DOHH2 (cell line): ENCODE results near the gene TRIM34.

Experiments used
- H3F3A ChIP-seq: fragments of 200-600 bp; sonication (generic), shearing (Covaris generic); 2 replicates; pipeline ENCODE4 v1.6.0; 2016; ENCODE audit warnings: antibody characterized with exemption, mild to moderate bottlenecking; ENCODE audit not compliant: control insufficient read depth, insufficient read depth
- H3K27ac ChIP-seq: fragments of 200-600 bp; sonication (generic); 2 replicates; pipeline ENCODE4 v1.5.1; 2014; ENCODE audit warnings: low read depth, mild to moderate bottlenecking, low read length, moderate library complexity
- H3K27me3 ChIP-seq: fragments of 200-600 bp; sonication (generic); 2 replicates; pipeline ENCODE4 v1.6.1; 2014; ENCODE audit warnings: mild to moderate bottlenecking, low read length, mixed read lengths; ENCODE audit not compliant: control insufficient read depth
- H3K36me3 ChIP-seq: fragments of 200-600 bp; sonication (generic); 2 replicates; pipeline ENCODE4 v1.6.1; 2014; ENCODE audit warnings: mild to moderate bottlenecking, low read length, moderate library complexity, mixed read lengths; ENCODE audit not compliant: control insufficient read depth
- H3K4me1 ChIP-seq: fragments of 200-600 bp; sonication (generic); 2 replicates; pipeline ENCODE4 v1.6.1; 2014; ENCODE audit warnings: mild to moderate bottlenecking, low read length, mixed read lengths; ENCODE audit not compliant: control insufficient read depth
- H3K4me2 ChIP-seq: fragments of 200-600 bp; sonication (generic); 2 replicates; pipeline ENCODE4 v1.6.0; 2014; ENCODE audit warnings: mild to moderate bottlenecking, low read length, moderate library complexity
- H3K4me3 ChIP-seq: fragments of 200-600 bp; sonication (generic); 2 replicates; pipeline ENCODE4 v1.5.1; 2014; ENCODE audit warnings: mild to moderate bottlenecking, low read length, mixed read lengths
- H3K79me2 ChIP-seq: fragments of 200-600 bp; sonication (generic); 2 replicates; pipeline ENCODE4 v1.6.1; 2014; ENCODE audit warnings: mild to moderate bottlenecking, low read length, mixed read lengths; ENCODE audit not compliant: control insufficient read depth
- H3K9me2 ChIP-seq: fragments of 200-600 bp; sonication (generic); replicated peaks from 2 replicates; pipeline ENCODE4 v1.6.1; 2014; ENCODE audit warnings: mild to moderate bottlenecking, low read length, mixed read lengths; ENCODE audit not compliant: control insufficient read depth
- H3K9me3 ChIP-seq: fragments of 200-600 bp; sonication (generic); 2 replicates; pipeline ENCODE4 v1.6.1; 2014; ENCODE audit warnings: antibody characterized with exemption, low read length, mixed read lengths; ENCODE audit not compliant: control insufficient read depth, insufficient read depth
- H4K20me1 ChIP-seq: fragments of 200-600 bp; sonication (generic); 2 replicates; pipeline ENCODE4 v1.6.0; 2014; ENCODE audit warnings: low read depth, mild to moderate bottlenecking, antibody characterized with exemption, low read length, moderate library complexity; ENCODE audit not compliant: control insufficient read depth, insufficient read depth
- EZH2phosphoT487 ChIP-seq: fragments of 200-600 bp; sonication (generic); IDR thresholded peaks from 2 replicates; pipeline ENCODE4 v1.6.1; 2017; ENCODE audit warnings: borderline replicate concordance, mild to moderate bottlenecking, antibody characterized with exemption, low read length, moderate library complexity, mixed read lengths
- TF ChIP-seq, protein P1 (sequence below): fragments of 200-600 bp; sonication (generic); IDR thresholded peaks from one replicate; pipeline ENCODE4 v1.5.1; 2014; ENCODE audit warnings: antibody characterized with exemption, mild to moderate bottlenecking, low read depth, low read length; ENCODE audit not compliant: poor library complexity, severe bottlenecking

TRIM34 gene

DNA sequence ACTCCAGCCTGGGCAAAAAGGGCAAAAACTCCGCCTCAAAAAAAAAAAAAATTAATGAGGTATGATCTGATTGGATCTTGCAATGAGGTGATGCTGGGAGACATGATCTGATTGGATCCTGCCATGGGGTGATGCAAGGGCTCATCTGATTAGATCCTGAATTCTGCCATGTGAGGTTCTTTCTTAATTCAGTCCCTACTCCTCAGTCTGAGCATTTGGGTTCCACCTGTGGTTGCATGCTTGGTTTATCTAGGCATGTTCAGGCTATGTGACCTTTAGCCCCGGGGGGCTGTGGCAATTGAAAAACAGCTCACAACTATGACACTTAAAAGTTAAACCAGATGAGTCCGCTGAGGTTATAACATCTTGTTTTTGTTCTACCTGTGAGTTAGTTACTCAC lies 33.2 kb upstream of the TRIM34 start:
- Histone ChIP-seq H3F3A (no peaks in the 10 kb centered on the region), H3K9me2 (no peaks in the 10 kb centered on the region), H3K4me1 (0 out of 2 replicates have a peak, but pooled peaks cover 2% of the 10 kb centered on the region), H3K36me3 (no peaks in the 10 kb centered on the region), H3K4me3 (no peak overlapping the region), H3K27me3 (no peaks in the 10 kb centered on the region), H3K27ac (no peak overlapping the region), H3K79me2 (no peaks in the 10 kb centered on the region), H3K4me2 (no peak overlapping the region), H3K9me3 (no peaks in the 10 kb centered on the region), H4K20me1 (no peaks in the 10 kb centered on the region)
- no peak for TF ChIP-seq EZH2phosphoT487
- TF ChIP-seq, protein P1, sequence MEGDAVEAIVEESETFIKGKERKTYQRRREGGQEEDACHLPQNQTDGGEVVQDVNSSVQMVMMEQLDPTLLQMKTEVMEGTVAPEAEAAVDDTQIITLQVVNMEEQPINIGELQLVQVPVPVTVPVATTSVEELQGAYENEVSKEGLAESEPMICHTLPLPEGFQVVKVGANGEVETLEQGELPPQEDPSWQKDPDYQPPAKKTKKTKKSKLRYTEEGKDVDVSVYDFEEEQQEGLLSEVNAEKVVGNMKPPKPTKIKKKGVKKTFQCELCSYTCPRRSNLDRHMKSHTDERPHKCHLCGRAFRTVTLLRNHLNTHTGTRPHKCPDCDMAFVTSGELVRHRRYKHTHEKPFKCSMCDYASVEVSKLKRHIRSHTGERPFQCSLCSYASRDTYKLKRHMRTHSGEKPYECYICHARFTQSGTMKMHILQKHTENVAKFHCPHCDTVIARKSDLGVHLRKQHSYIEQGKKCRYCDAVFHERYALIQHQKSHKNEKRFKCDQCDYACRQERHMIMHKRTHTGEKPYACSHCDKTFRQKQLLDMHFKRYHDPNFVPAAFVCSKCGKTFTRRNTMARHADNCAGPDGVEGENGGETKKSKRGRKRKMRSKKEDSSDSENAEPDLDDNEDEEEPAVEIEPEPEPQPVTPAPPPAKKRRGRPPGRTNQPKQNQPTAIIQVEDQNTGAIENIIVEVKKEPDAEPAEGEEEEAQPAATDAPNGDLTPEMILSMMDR, result no peak

DNA sequence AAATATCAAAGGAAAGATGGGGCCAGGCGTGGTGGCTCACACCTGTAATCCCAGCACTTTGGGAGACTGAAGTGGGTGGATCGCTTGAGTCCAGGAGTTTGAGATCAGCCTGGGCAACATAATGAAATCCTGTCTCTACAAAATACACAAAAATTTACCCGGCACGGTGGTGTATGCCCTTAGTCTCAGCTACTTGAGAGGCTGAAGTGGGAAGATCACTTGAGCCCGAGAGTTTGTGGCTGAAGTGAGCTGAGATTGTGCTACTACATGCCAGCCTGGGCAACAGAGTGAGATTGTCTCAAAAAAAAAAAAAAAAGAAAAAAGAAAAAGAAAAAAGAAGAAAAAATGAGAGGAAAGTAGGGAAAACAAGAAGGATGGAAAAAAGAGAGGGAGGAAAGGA lies 32.2 kb upstream of the TRIM34 start:
- Histone ChIP-seq H3K9me2 (no peaks in the 10 kb centered on the region), H4K20me1 (no peaks in the 10 kb centered on the region), H3K4me2 (no peak overlapping the region), H3F3A (no peaks in the 10 kb centered on the region), H3K27me3 (no peaks in the 10 kb centered on the region), H3K27ac (no peak overlapping the region), H3K79me2 (no peaks in the 10 kb centered on the region), H3K9me3 (no peaks in the 10 kb centered on the region), H3K36me3 (no peaks in the 10 kb centered on the region), H3K4me1 (0 out of 2 replicates have a peak, but pooled peaks cover 2% of the 10 kb centered on the region), H3K4me3 (no peak overlapping the region)
- TF ChIP-seq, protein P1, result no peak
- TF ChIP-seq EZH2phosphoT487, result no peak

DNA sequence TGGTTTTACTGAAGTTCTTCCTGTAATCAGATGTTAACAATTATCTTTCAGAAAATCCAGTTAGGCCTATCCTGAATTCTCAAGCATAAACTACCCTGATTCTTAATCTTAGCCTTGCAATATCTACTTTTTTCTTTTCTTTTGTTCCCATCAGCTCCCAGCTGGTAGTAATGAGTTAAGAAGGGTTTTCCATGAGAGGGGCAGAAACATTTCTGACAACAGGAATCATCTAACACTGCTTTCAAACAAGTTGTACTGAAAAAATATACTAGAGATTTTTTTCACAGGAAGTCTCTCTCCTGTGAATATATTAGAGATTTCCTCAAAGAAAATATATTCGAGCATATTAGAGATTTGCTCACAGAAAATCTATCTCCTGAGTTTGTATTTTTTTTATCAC lies 31.7 kb upstream of the TRIM34 start:
- TF ChIP-seq, protein P1, result no peak
- no peak for TF ChIP-seq EZH2phosphoT487
- H3K4me3 ChIP-seq, result no peak overlapping the region
- H3K9me2 ChIP-seq, result no peaks in the 10 kb centered on the region
- H3K9me3 ChIP-seq, result no peaks in the 10 kb centered on the region
- no peak overlapping the region for H3K27ac ChIP-seq
- no peaks in the 10 kb centered on the region for H4K20me1 ChIP-seq
- no peaks in the 10 kb centered on the region for H3K27me3 ChIP-seq
- no peak overlapping the region for H3K4me2 ChIP-seq
- H3K79me2 ChIP-seq, result no peaks in the 10 kb centered on the region
- H3K36me3 ChIP-seq, result no peaks in the 10 kb centered on the region
- H3F3A ChIP-seq, result no peaks in the 10 kb centered on the region
- H3K4me1 ChIP-seq, result 0 out of 2 replicates have a peak, but pooled peaks cover 2% of the 10 kb centered on the region
